ENCODE data around the gene PGRMC1.
A peak's percentile ranks its signal among the peaks of the same experiment; 100 is the strongest.
"Not testable (repeated sequence)": the region's sequence is repeated elsewhere in the genome, so short reads cannot be mapped to it uniquely, and the experiment has no call there.

Gene PGRMC1

GRCh38 chrX:119252716-119253115, 16.6 kb downstream of the PGRMC1 start:
- H3K9ac ChIP-seq (ENCODE audit: low read length in 5 of 5), result no peak overlapping the region
- H3K9me3 ChIP-seq (ENCODE audit: control insufficient read depth in 5 of 5, low read length in 5 of 5), result no peaks in the 10 kb centered on the region
- H3K27me3 ChIP-seq (ENCODE audit: control insufficient read depth in 5 of 5, insufficient read depth in 4 of 5, low read length in 5 of 5), result peaks cover 0 to 11% (median 2%) of the 10 kb centered on the region in 5 donors
- H3K36me3 ChIP-seq (ENCODE audit: control insufficient read depth in 5 of 5, insufficient read depth in 5 of 5, low read length in 5 of 5), result peaks cover 0 to 3% (median 0%) of the 10 kb centered on the region in 5 donors
- H3K4me3 ChIP-seq (ENCODE audit: low read depth in 1 of 5, low read length in 5 of 5), result no peak overlapping the region
- no peak overlapping the region for H3K27ac ChIP-seq (ENCODE audit: low read depth, low read length)
- no peaks in the 10 kb centered on the region for H3K4me1 ChIP-seq (ENCODE audit: control insufficient read depth in 5 of 5, insufficient read depth in 5 of 5, low read length in 5 of 5)

- no peaks in the 10 kb centered on the region for H3K4me1 ChIP-seq (ENCODE audit: control insufficient read depth in 5 of 5, insufficient read depth in 5 of 5, low read length in 5 of 5)
- H3K27me3 ChIP-seq (ENCODE audit: control insufficient read depth in 5 of 5, insufficient read depth in 4 of 5, low read length in 5 of 5), result peaks cover 0 to 8% (median 2%) of the 10 kb centered on the region in 5 donors
- no peak overlapping the region for H3K4me3 ChIP-seq (ENCODE audit: low read depth in 1 of 5, low read length in 5 of 5)
- no peaks in the 10 kb centered on the region for H3K36me3 ChIP-seq (ENCODE audit: control insufficient read depth in 5 of 5, insufficient read depth in 5 of 5, low read length in 5 of 5)
- H3K27ac ChIP-seq (ENCODE audit: low read depth, low read length), result no peak overlapping the region
- H3K9ac ChIP-seq (ENCODE audit: low read length in 5 of 5), result no peak overlapping the region
- H3K9me3 ChIP-seq (ENCODE audit: control insufficient read depth in 5 of 5, low read length in 5 of 5), result no peaks in the 10 kb centered on the region
These were observed 30.4 kb downstream of the PGRMC1 start for GRCh38 chrX:119266364-119266995.

- not testable (repeated sequence) for H3K9ac ChIP-seq (ENCODE audit: low read length in 5 of 5); H3K4me3 ChIP-seq (ENCODE audit: low read depth in 1 of 5, low read length in 5 of 5); H3K36me3 ChIP-seq (ENCODE audit: control insufficient read depth in 5 of 5, insufficient read depth in 5 of 5, low read length in 5 of 5); H3K27me3 ChIP-seq (ENCODE audit: control insufficient read depth in 5 of 5, insufficient read depth in 4 of 5, low read length in 5 of 5); H3K9me3 ChIP-seq (ENCODE audit: control insufficient read depth in 5 of 5, low read length in 5 of 5); H3K27ac ChIP-seq (ENCODE audit: low read depth, low read length); H3K4me1 ChIP-seq (ENCODE audit: control insufficient read depth in 5 of 5, insufficient read depth in 5 of 5, low read length in 5 of 5)
These were observed 31.0 kb downstream of the PGRMC1 start for GRCh38 chrX:119267115-119267514.

- H3K36me3 ChIP-seq (ENCODE audit: control insufficient read depth in 5 of 5, insufficient read depth in 5 of 5, low read length in 5 of 5), result no peaks in the 10 kb centered on the region
- H3K4me1 ChIP-seq (ENCODE audit: control insufficient read depth in 5 of 5, insufficient read depth in 5 of 5, low read length in 5 of 5), result peaks cover 0 to 9% (median 8%) of the 10 kb centered on the region in 5 donors
- peaks cover 0 to 18% (median 7%) of the 10 kb centered on the region in 5 donors for H3K27me3 ChIP-seq (ENCODE audit: control insufficient read depth in 5 of 5, insufficient read depth in 4 of 5, low read length in 5 of 5)
- H3K9me3 ChIP-seq (ENCODE audit: control insufficient read depth in 5 of 5, low read length in 5 of 5), result peaks cover 0 to 9% (median 5%) of the 10 kb centered on the region in 5 donors
- no peak overlapping the region for H3K27ac ChIP-seq (ENCODE audit: low read depth, low read length)
- peak overlapping the region in 4 of 5 donors; percentile 26 to 40 (median 30) for H3K4me3 ChIP-seq (ENCODE audit: low read depth in 1 of 5, low read length in 5 of 5)
- H3K9ac ChIP-seq (ENCODE audit: low read length in 5 of 5), result no peak overlapping the region
These were observed 36.9 kb downstream of the PGRMC1 start for GRCh38 chrX:119272882-119273419.

- Histone ChIP-seq H3K9ac (ENCODE audit: low read length in 5 of 5) (no peak overlapping the region), H3K27me3 (ENCODE audit: control insufficient read depth in 5 of 5, insufficient read depth in 4 of 5, low read length in 5 of 5) (peaks cover 0 to 18% (median 7%) of the 10 kb centered on the region in 5 donors), H3K4me1 (ENCODE audit: control insufficient read depth in 5 of 5, insufficient read depth in 5 of 5, low read length in 5 of 5) (peaks cover 0 to 9% (median 8%) of the 10 kb centered on the region in 5 donors), H3K36me3 (ENCODE audit: control insufficient read depth in 5 of 5, insufficient read depth in 5 of 5, low read length in 5 of 5) (no peaks in the 10 kb centered on the region), H3K27ac (ENCODE audit: low read depth, low read length) (no peak overlapping the region), H3K9me3 (ENCODE audit: control insufficient read depth in 5 of 5, low read length in 5 of 5) (peaks cover 0 to 9% (median 5%) of the 10 kb centered on the region in 5 donors), H3K4me3 (ENCODE audit: low read depth in 1 of 5, low read length in 5 of 5) (peak overlapping the region; percentile 26 to 40 (median 32))
These were observed 37.5 kb downstream of the PGRMC1 start for GRCh38 chrX:119273420-119274192.

GRCh38 chrX:119282347-119282746, 46.3 kb downstream of the PGRMC1 start:
- H3K27me3 ChIP-seq (ENCODE audit: control insufficient read depth in 5 of 5, insufficient read depth in 4 of 5, low read length in 5 of 5), result peaks cover 0 to 10% (median 4%) of the 10 kb centered on the region in 5 donors
- H3K36me3 ChIP-seq (ENCODE audit: control insufficient read depth in 5 of 5, insufficient read depth in 5 of 5, low read length in 5 of 5); H3K9me3 ChIP-seq (ENCODE audit: control insufficient read depth in 5 of 5, low read length in 5 of 5); H3K4me1 ChIP-seq (ENCODE audit: control insufficient read depth in 5 of 5, insufficient read depth in 5 of 5, low read length in 5 of 5); H3K9ac ChIP-seq (ENCODE audit: low read length in 5 of 5); H3K27ac ChIP-seq (ENCODE audit: low read depth, low read length); H3K4me3 ChIP-seq (ENCODE audit: low read depth in 1 of 5, low read length in 5 of 5): not testable (repeated sequence)

GRCh38 chrX:119288890-119289393, 52.9 kb downstream of the PGRMC1 start:
- H3K9ac ChIP-seq (ENCODE audit: low read length in 5 of 5), result no peak overlapping the region
- H3K27me3 ChIP-seq (ENCODE audit: control insufficient read depth in 5 of 5, insufficient read depth in 4 of 5, low read length in 5 of 5), result peaks cover 0 to 8% (median 2%) of the 10 kb centered on the region in 5 donors
- no peaks in the 10 kb centered on the region for H3K9me3 ChIP-seq (ENCODE audit: control insufficient read depth in 5 of 5, low read length in 5 of 5)
- no peaks in the 10 kb centered on the region for H3K36me3 ChIP-seq (ENCODE audit: control insufficient read depth in 5 of 5, insufficient read depth in 5 of 5, low read length in 5 of 5)
- no peak overlapping the region for H3K27ac ChIP-seq (ENCODE audit: low read depth, low read length)
- H3K4me3 ChIP-seq (ENCODE audit: low read depth in 1 of 5, low read length in 5 of 5), result no peak overlapping the region
- no peaks in the 10 kb centered on the region for H3K4me1 ChIP-seq (ENCODE audit: control insufficient read depth in 5 of 5, insufficient read depth in 5 of 5, low read length in 5 of 5)

- no peaks in the 10 kb centered on the region for H3K36me3 ChIP-seq (ENCODE audit: control insufficient read depth in 5 of 5, insufficient read depth in 5 of 5, low read length in 5 of 5)
These were observed 54.4 kb downstream of the PGRMC1 start for GRCh38 chrX:119290476-119290875.

GRCh38 chrX:119291246-119291645, 55.2 kb downstream of the PGRMC1 start:
- not testable (repeated sequence) for H3K4me1 ChIP-seq (ENCODE audit: control insufficient read depth in 5 of 5, insufficient read depth in 5 of 5, low read length in 5 of 5); H3K27ac ChIP-seq (ENCODE audit: low read depth, low read length); H3K27me3 ChIP-seq (ENCODE audit: control insufficient read depth in 5 of 5, insufficient read depth in 4 of 5, low read length in 5 of 5); H3K4me3 ChIP-seq (ENCODE audit: low read depth in 1 of 5, low read length in 5 of 5); H3K9ac ChIP-seq (ENCODE audit: low read length in 5 of 5); H3K36me3 ChIP-seq (ENCODE audit: control insufficient read depth in 5 of 5, insufficient read depth in 5 of 5, low read length in 5 of 5); H3K9me3 ChIP-seq (ENCODE audit: control insufficient read depth in 5 of 5, low read length in 5 of 5)

More at GRCh38 chrX:119290476-119290875, 54.4 kb downstream of the PGRMC1 start:
- no peak overlapping the region for H3K4me3 ChIP-seq (ENCODE audit: low read depth in 1 of 5, low read length in 5 of 5)
- no peaks in the 10 kb centered on the region for H3K9me3 ChIP-seq (ENCODE audit: control insufficient read depth in 5 of 5, low read length in 5 of 5)
- peaks cover 0 to 8% (median 2%) of the 10 kb centered on the region in 5 donors for H3K27me3 ChIP-seq (ENCODE audit: control insufficient read depth in 5 of 5, insufficient read depth in 4 of 5, low read length in 5 of 5)
- no peak overlapping the region for H3K9ac ChIP-seq (ENCODE audit: low read length in 5 of 5)
- H3K27ac ChIP-seq (ENCODE audit: low read depth, low read length), result no peak overlapping the region
- no peaks in the 10 kb centered on the region for H3K4me1 ChIP-seq (ENCODE audit: control insufficient read depth in 5 of 5, insufficient read depth in 5 of 5, low read length in 5 of 5)

GRCh38 chrX:119292445-119292844, 56.4 kb downstream of the PGRMC1 start:
- Histone ChIP-seq H3K27ac (ENCODE audit: low read depth, low read length) (no peak overlapping the region), H3K9ac (ENCODE audit: low read length in 5 of 5) (no peak overlapping the region), H3K4me1 (ENCODE audit: control insufficient read depth in 5 of 5, insufficient read depth in 5 of 5, low read length in 5 of 5) (no peaks in the 10 kb centered on the region), H3K9me3 (ENCODE audit: control insufficient read depth in 5 of 5, low read length in 5 of 5) (peaks cover 0 to 4% (median 0%) of the 10 kb centered on the region in 5 donors), H3K4me3 (ENCODE audit: low read depth in 1 of 5, low read length in 5 of 5) (no peak overlapping the region), H3K27me3 (ENCODE audit: control insufficient read depth in 5 of 5, insufficient read depth in 4 of 5, low read length in 5 of 5) (peaks cover 0 to 8% (median 2%) of the 10 kb centered on the region in 5 donors), H3K36me3 (ENCODE audit: control insufficient read depth in 5 of 5, insufficient read depth in 5 of 5, low read length in 5 of 5) (no peaks in the 10 kb centered on the region)

All from subcutaneous abdominal adipose tissue (tissue), 5 donors.